Activated naive CD4-positive, alpha-beta T cell treated with anti-CD3 and anti-CD28 coated beads for 36 hours (primary cell): ENCODE data around the gene VWA7. TPM values are rescaled to one million over a fixed set of nuclear protein-coding genes. Genes with fewer than 3 reads are reported as not detected.

ENCODE experiments used
- CTCF ChIA-PET: fragments of 350-600 bp; sonication (Branson Sonifier 250); formaldehyde crosslinking; loops from one replicate; lab custom pipeline; 2021; ENCODE audit warnings: antibody characterized with exemption; lab: Charles Lee
- DNase-seq: peaks from one replicate; pipeline ENCODE4 v3.0.0-alpha.2; 2020
- H3K27ac Mint-ChIP-seq: one replicate; pipeline ENCODE4 v1.8.0; 2021; ENCODE audit warnings: mild to moderate bottlenecking, mixed read lengths
- H3K27me3 Mint-ChIP-seq: one replicate; pipeline ENCODE4 v1.8.0; 2021; ENCODE audit warnings: low read depth, mixed read lengths
- H3K36me3 Mint-ChIP-seq: one replicate; pipeline ENCODE4 v1.8.0; 2021; ENCODE audit warnings: low read depth, mixed read lengths
- H3K4me1 Mint-ChIP-seq: one replicate; pipeline ENCODE4 v1.8.0; 2021; ENCODE audit warnings: low read depth, mixed read lengths
- H3K4me3 Mint-ChIP-seq: one replicate; pipeline ENCODE4 v1.8.0; 2021; ENCODE audit warnings: mild to moderate bottlenecking, moderate library complexity, mixed read lengths
- H3K9me3 Mint-ChIP-seq: one replicate; pipeline ENCODE4 v1.8.0; 2021; ENCODE audit warnings: mixed read lengths
- intact Hi-C: fragments of 100-400 bp; cut with micrococcal nuclease; formaldehyde crosslinking; loops from one replicate; pipeline ENCODE4 v1.15.1; 2023
- total RNA-seq, 2 experiments: library from RNA; stranded (reverse); gene quantifications; one replicate each; pipeline ENCODE4 v1.2.3, GENCODE V29; 2021

The VWA7 gene
- total RNA-seq, 2 experiments from 2014 or later: 0.69 to 0.89 TPM

DNA sequence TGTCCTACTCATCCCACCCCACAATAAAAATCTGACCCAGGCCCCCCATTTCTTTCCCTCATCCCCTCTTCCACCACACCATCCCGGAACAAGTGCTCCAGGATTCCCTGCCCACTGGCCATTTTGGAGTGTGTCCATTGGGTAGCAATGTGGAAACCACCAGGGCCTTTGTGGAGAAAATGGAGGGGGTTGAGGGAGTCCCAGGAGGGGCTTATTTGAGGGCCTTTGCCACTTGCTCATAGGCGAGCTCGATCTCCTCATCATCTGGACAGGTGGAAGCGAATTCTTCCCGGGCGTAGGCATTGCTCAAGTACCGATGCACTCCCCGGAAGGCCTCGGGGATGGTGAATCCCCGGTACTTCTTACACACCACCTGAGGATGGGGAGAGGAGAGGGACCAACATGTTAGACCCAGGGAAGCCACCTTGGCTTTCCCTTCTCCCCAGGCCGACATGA, 46.5 kb downstream of the VWA7 start:
- Mint-ChIP-seq H3K36me3 (peaks cover 33% of the 10 kb centered on the region), H3K4me1 (peaks cover 58% of the 10 kb centered on the region), H3K27me3 (no peaks in the 10 kb centered on the region), H3K9me3 (no peaks in the 10 kb centered on the region), H3K4me3 (peak overlapping the region; percentile 79), H3K27ac (peak overlapping the region; percentile 50)
- intact Hi-C loops: no loop called here
- no peak for DNase-seq
- CTCF ChIA-PET: interaction anchor here (0.7 to 2.9 kb wide), 9 partner anchors 10 to 222 kb away, joined by 3 to 12 read pairs (median 4); partner anchors contain the start of genes LSM2, LY6G6D and MSH5

DNA sequence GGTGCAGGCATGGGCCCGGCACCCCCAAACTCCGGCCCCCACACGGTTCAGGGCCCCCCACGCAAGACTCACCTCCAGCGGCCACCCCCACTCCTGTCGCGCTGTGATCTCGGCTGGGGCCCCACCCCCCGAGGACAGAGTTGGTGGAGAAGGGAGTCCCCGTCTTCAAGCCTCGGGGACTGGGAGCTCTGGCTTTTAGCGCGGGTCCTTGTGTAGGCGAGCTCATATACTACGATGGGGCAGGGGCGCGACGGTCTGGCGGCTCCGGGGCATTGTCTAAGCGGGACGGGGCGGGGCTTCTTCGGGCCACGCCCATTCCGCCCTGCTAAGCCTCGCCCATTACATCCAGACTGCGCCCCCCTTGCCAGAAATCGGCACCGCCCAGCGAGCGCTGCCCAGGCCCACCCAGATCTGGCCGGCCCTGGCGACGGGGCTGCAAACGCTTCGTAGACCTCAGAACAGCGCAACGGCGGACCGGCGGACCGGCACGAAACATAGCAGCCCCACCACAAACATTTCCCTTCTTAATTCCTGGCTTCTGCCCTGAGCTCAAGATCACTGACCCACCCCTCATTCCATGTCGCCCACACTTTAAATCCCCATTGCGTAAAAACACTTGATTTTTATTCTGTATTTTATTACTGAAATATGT, 47.0 kb downstream of the VWA7 start:
- Mint-ChIP-seq H3K27me3 (no peaks in the 10 kb centered on the region), H3K4me3 (peak overlapping the region; percentile 79), H3K27ac (peak overlapping the region; percentile 50), H3K4me1 (peaks cover 60% of the 10 kb centered on the region), H3K36me3 (peaks cover 30% of the 10 kb centered on the region), H3K9me3 (no peaks in the 10 kb centered on the region)
- peak; percentile 60 for DNase-seq
- CTCF ChIA-PET: interaction anchor here (0.7 to 3.4 kb wide), 14 partner anchors 7 to 222 kb away, joined by 3 to 22 read pairs (median 4); partner anchors contain the start of genes CLIC1, GPANK1, LSM2 and LY6G6D
- intact Hi-C loops: loop anchor here (1.0 to 2.0 kb wide), 4 partner anchors 8 to 100 kb away; partner anchors contain the start of gene VARS1

DNA sequence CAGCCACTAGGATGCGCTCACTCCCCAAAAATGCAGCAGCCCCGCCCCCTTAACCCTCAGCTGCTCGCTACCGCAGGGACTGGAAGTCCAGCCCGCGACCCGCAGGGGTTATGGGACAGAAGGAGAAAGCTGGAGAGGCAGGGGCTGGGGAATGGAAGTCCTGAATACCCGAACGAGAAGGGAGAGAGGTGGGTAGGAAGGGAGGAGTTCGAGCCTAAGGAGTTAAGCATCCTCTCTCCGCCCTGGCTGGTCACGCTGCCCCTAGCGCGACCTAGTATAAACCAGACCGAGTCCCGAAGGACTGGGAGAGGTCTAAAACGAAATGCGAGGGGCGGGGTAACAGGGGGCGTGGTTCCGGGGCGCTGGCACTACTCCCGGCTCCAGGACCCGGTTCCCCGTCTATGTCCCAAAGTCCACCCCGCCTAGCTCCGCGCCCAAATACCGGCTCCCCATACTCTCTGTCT, 47.6 kb downstream of the VWA7 start:
- Mint-ChIP-seq H3K9me3 (no peaks in the 10 kb centered on the region), H3K4me1 (peaks cover 59% of the 10 kb centered on the region), H3K4me3 (peak overlapping the region; percentile 79), H3K27me3 (no peaks in the 10 kb centered on the region), H3K36me3 (peaks cover 25% of the 10 kb centered on the region), H3K27ac (peak overlapping the region; percentile 72)
- peak; percentile 81 for DNase-seq
- intact Hi-C loops: loop anchor here (1.0 to 2.0 kb wide), 4 partner anchors 9 to 101 kb away; partner anchors contain the start of gene VARS1
- CTCF ChIA-PET: interaction anchor here (0.7 to 3.4 kb wide), 14 partner anchors 8 to 223 kb away, joined by 3 to 22 read pairs (median 4); partner anchors contain the start of genes CLIC1, GPANK1, LSM2 and LY6G6D

DNA sequence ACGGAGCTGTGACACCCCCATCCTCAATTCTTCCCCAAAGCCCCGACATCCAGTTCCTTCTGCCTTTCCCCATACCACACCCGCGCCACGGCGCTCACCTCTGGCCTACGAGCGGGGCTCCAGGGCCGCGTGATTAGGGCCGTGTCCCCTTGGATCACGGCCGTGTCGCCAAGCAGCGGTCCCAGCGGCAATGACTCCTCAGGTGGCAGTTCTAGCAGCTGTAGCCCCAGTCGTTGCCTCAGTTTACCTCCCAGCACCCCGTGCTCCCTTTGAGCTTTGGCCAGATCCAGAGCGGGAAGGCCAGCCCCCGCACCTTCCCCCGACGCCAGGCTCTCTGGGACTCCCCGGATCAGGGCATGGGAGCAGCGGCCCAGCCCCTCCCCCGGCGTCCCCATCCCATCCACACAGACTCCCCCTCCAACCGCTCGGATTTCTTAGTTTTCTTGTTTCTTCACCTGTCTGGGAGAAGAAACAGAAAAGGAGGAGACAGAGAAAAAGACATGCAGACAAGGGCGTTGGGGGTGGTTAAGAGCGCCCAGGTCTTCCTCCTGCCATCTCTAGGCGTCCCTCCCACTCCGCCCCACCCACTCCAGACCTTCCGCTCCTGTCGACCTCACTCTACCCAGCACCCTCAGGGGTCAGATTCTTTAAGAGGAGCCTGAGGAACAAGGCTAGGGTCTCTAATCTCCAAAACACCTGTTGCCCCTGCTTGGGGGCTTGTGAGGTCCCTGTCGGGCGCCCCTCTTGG, 48.2 kb downstream of the VWA7 start, which contains the start of gene DDAH2:
Gene DDAH2, minus strand, starts transcription at position 533 of the 748 bp plus-strand sequence. Its CDS starts 138 bp downstream, at position 395.
- H3K9me3 Mint-ChIP-seq: no peaks in the 10 kb centered on the region
- intact Hi-C loops: loop anchor here (1.0 to 2.0 kb wide), 4 partner anchors 9 to 101 kb away; partner anchors contain the start of gene VARS1

DNA sequence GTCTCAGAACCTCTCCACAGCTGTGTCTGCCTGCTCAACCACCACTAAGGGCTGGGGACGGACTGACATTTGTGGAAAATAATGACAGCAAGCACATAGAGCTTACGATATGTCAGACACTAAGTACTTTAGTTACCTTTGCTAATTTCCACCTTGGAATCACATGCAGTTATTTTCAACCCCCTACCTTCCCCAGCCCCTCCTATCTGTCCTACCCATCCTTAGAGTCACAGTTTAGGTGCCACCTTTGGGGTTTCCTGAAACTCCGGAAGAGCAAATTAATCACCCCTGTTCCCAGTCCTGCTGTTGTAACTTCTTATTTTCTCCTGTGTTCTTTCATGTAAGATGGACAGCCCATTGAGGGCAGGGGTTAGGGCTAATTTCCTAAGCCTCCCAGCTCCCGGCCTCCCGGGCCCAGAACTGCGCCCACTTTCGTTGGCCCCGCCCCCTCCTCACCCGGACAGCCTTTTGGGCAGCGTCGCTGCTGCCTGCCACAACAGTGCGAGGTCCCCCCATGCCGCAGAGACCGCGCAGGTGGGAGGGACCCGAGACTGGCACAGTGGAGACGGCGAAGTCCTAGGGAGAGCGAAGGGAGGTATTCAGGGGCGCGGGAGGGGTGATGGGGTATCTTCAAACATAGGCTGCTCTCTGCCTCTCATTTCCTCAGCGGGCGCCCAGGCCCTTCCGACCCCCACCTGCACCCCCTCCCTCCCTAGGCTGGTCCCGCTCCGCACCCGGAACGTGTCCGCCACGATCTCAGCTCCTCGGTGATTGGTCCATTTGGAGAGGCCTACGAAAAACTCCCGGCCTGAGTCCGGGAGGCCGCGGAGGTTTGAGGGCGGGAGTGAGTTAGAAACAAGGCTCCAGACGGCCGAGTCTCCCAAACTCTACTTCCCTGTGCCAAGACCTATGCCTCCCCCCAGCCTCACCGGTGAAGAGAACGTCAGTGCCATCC, 49.1 kb downstream of the VWA7 start:
- no peaks in the 10 kb centered on the region for H3K27me3 Mint-ChIP-seq
- CTCF ChIA-PET: interaction anchor here (0.6 to 3.4 kb wide), 9 partner anchors 9 to 195 kb away, joined by 3 to 22 read pairs (median 3); partner anchors contain the start of genes ABHD16A and CLIC1

More for the DNA sequence above, 48.2 kb downstream of the VWA7 start, which contains the start of gene DDAH2:
- peaks cover 54% of the 10 kb centered on the region for H3K4me1 Mint-ChIP-seq
- DNase-seq: no peak
- peak within 1 kb of the TSS; percentile 79 for H3K4me3 Mint-ChIP-seq
- H3K27ac Mint-ChIP-seq: peak within 1 kb of the TSS; percentile 72
- CTCF ChIA-PET: interaction anchor here (0.8 to 3.4 kb wide), 12 partner anchors 9 to 102 kb away, joined by 3 to 22 read pairs (median 4); partner anchors contain the start of genes CLIC1, LSM2, LY6G6D and MSH5
- no peaks in the 10 kb centered on the region for H3K27me3 Mint-ChIP-seq
- H3K36me3 Mint-ChIP-seq: peaks cover 20% of the 10 kb centered on the region

DNA sequence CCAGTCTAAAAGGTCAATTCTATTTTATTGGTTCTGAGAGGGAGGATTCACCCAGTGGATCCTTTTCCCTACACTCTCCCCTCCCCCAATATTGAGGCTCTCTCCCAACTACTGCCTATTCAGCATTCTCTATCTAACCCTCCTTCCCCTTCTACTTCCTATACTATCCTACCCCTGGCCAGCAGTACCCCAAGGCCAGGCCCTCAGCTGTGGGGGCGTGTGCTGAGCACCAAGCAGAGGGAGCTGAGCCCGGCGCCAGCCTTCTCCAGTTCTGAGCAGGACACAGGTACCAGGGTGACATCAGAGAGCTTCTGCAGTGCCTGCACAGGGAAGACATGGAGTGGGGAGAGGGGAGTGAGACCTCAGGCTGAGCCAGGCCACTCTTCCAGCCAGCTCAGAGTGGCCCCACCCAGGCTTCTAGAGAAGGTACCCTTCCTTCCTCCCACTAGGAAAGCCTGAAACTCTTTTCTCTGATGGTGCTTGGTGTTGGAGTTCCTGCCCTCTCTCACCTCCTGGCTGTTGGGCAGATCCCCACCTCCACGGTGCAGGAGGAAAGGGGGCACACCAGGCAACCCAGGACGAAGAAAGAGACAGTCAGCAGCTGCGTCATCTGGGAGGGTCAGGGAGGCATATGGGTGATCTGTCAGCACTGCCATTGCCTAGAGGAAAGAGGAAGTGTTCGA, 50.0 kb downstream of the VWA7 start:
- H3K9me3 Mint-ChIP-seq: no peaks in the 10 kb centered on the region
- peaks cover 46% of the 10 kb centered on the region for H3K4me1 Mint-ChIP-seq
- CTCF ChIA-PET: interaction anchor here (0.6 to 3.4 kb wide), 7 partner anchors 10 to 196 kb away, joined by 3 to 22 read pairs (median 3); partner anchors contain the start of genes ABHD16A and CLIC1
- no peaks in the 10 kb centered on the region for H3K27me3 Mint-ChIP-seq
- DNase-seq: peak; percentile 57
- peak overlapping the region; percentile 55 for H3K27ac Mint-ChIP-seq
- intact Hi-C loops: no loop called here
- H3K36me3 Mint-ChIP-seq: peaks cover 9% of the 10 kb centered on the region
- H3K4me3 Mint-ChIP-seq: no peak overlapping the region

More for the DNA sequence above, 49.1 kb downstream of the VWA7 start:
- Mint-ChIP-seq H3K4me1 (peaks cover 46% of the 10 kb centered on the region), H3K4me3 (no peak overlapping the region), H3K36me3 (peaks cover 10% of the 10 kb centered on the region), H3K9me3 (no peaks in the 10 kb centered on the region), H3K27ac (peak overlapping the region; percentile 55)
- intact Hi-C loops: loop anchor here (2.0 kb wide), 1 partner anchor 67 kb away; the partner anchor contains the start of gene VARS1
- DNase-seq: no peak

DNA sequence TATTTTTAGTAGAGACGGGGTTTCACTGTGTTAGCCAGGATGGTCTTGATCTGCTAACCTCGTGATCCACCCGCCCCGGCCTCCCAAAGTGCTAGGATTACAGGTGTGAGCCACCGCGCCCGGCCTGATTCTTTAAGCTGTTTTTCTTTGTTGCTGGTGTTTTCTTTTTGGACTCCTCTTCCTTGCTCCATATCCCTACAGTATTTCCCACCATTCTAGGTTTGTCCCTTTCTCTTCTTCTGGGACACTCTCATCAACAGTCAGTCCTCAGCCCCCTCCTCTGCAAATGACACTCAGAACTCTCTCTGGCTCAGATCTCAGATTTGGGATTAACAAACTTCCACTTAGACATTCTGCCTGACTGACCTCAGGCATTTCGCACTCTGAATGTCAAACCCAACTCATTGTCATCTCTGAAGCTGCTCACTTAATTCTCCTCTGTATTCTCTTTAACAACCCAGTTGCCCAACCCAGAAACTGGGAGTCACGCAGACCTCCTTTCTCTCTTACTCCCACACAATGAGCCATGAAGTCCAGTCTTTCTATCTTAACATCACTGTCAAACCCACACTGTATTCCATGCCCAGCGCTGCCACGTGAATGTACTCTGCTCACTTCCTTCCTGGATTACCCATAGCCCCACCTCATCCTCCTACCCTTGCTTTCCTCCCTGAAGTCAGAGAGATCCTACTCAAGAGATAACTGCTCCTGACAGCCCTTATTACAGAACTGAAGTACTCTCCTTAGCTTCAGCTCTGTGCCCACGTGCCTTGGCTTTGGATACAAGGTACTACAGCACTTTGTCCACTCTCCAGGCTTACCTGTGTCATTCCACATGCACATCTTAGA, 51.4 kb downstream of the VWA7 start:
- intact Hi-C loops: no loop called here
- H3K36me3 Mint-ChIP-seq: peaks cover 3% of the 10 kb centered on the region
- H3K9me3 Mint-ChIP-seq: no peaks in the 10 kb centered on the region

DNA sequence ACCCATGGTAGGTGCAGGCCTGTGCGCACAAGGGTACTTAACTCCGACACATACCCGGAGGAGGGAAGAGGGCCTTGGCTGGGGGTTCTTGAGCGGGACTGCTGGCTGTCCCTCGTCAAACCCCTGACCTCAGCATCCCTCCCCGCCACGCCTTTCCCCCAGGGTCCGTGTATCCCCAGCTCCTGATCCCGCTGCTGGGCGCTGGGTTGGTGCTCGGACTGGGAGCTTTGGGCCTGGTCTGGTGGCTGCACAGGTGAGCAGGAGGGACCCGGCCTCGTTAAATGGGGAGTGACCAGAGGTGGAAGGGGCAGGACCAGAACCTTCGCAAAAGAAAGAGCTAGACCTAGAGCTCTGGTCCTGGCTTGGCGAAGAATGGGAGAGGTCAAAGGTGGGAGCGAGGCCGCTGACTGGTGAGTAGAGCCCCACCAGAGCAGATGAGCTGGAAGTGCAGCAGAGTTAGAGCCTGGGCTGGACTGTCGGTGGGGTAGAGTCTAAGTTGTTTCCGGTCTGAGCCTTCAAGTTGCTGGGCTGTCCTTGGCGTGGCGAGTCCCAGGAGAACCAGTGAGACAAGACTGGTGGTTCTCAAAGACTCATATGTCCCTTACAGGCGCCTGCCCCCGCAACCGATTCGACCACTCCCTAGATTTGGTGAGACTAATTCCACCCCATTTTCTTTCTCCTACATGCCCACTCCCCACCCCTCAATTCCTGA, 53.0 kb downstream of the VWA7 start:
- Mint-ChIP-seq H3K9me3 (no peaks in the 10 kb centered on the region), H3K4me3 (no peak overlapping the region), H3K27ac (no peak overlapping the region), H3K36me3 (peaks cover 3% of the 10 kb centered on the region), H3K27me3 (no peaks in the 10 kb centered on the region), H3K4me1 (peaks cover 31% of the 10 kb centered on the region)
- no peak for DNase-seq
- CTCF ChIA-PET: interaction anchor here (1.0 kb wide), 1 partner anchor 46 kb away, joined by 4 read pairs; no protein-coding TSS in a partner anchor
- intact Hi-C loops: no loop called here

More for the DNA sequence above, 51.4 kb downstream of the VWA7 start:
- Mint-ChIP-seq H3K4me3 (no peak overlapping the region), H3K27ac (no peak overlapping the region), H3K4me1 (peaks cover 44% of the 10 kb centered on the region), H3K27me3 (no peaks in the 10 kb centered on the region)
- DNase-seq: no peak
- CTCF ChIA-PET: interaction anchor here (0.7 to 2.2 kb wide), 3 partner anchors 9 to 92 kb away, joined by 3 to 5 read pairs (median 4); no protein-coding TSS in a partner anchor

DNA sequence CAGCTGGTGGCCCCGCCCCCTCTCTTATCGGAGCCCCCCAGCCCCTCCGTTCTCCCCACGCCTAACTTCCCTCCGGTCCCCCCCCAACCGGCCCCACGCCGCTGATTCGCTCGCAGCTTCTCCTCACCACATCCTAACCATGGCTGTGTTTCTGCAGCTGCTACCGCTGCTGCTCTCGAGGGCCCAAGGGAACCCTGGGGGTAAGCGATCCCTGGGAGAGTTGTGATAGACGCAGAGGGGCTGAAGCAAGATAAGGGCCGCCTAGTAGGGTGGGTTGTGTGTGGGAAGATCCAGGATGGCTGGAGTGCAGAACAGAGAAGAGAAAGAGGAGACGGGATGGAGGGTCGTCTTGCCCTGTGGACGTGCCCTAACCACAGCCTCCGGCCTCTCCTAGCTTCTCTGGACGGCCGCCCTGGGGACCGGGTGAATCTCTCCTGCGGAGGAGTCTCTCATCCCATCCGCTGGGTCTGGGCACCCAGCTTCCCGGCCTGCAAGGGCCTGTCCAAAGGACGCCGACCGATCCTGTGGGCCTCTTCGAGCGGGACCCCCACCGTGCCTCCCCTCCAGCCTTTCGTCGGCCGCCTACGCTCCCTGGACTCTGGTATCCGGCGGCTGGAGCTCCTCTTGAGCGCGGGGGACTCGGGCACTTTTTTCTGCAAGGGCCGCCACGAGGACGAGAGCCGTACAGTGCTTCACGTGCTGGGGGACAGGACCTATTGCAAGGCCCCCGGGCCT, 53.7 kb downstream of the VWA7 start, which contains the start of gene MPIG6B:
Gene MPIG6B, plus strand, starts transcription at position 129 of the 735 bp plus-strand sequence. Its CDS starts 11 bp downstream, at position 140.
- H3K9me3 Mint-ChIP-seq: no peaks in the 10 kb centered on the region
- H3K4me3 Mint-ChIP-seq: no peak within 1 kb of the TSS
- CTCF ChIA-PET: interaction anchor here (1.0 kb wide), 1 partner anchor 46 kb away, joined by 4 read pairs; no protein-coding TSS in a partner anchor
- no peaks in the 10 kb centered on the region for H3K27me3 Mint-ChIP-seq
- H3K27ac Mint-ChIP-seq: no peak within 1 kb of the TSS
- intact Hi-C loops: no loop called here
- no peak for DNase-seq
- H3K4me1 Mint-ChIP-seq: peaks cover 25% of the 10 kb centered on the region
- peaks cover 3% of the 10 kb centered on the region for H3K36me3 Mint-ChIP-seq
